Neuron (in vitro differentiated cells): Measurements from ENCODE around the gene MYOG.

ENCODE experiments used
- H2AFZ ChIP-seq: one replicate; pipeline ENCODE4 v1.6.1; 2013; ENCODE audit warnings: low read depth, mild to moderate bottlenecking, inconsistent platforms, low read length, moderate library complexity
- H3K27me3 ChIP-seq: one replicate; pipeline ENCODE4 v1.6.1; 2013; ENCODE audit warnings: low read length; ENCODE audit not compliant: insufficient read depth
- H3K36me3 ChIP-seq: one replicate; pipeline ENCODE4 v1.6.1; 2013; ENCODE audit warnings: low read length; ENCODE audit not compliant: insufficient read depth
- H3K4me1 ChIP-seq: one replicate; pipeline ENCODE4 v1.6.1; 2013; ENCODE audit warnings: low read length; ENCODE audit not compliant: insufficient read depth
- H3K4me3 ChIP-seq: 2 replicates; pipeline ENCODE4 v1.5.1; 2013; ENCODE audit warnings: mild to moderate bottlenecking, low read length, moderate library complexity
- H3K9me3 ChIP-seq: one replicate; pipeline ENCODE4 v1.6.1; 2013; ENCODE audit warnings: low read length

MYOG gene

GRCh38 chr1:203039609-203040512 lies 46.0 kb downstream of the MYOG start:
- Histone ChIP-seq H3K27me3 (peaks cover 47% of the 10 kb centered on the region), H3K9me3 (no peaks in the 10 kb centered on the region), H3K4me3 (no peak overlapping the region), H3K4me1 (no peaks in the 10 kb centered on the region), H2AFZ (no peak overlapping the region), H3K36me3 (no peaks in the 10 kb centered on the region)

GRCh38 chr1:203038891-203039608 lies 46.8 kb downstream of the MYOG start:
- Histone ChIP-seq H3K27me3 (peaks cover 48% of the 10 kb centered on the region), H3K36me3 (no peaks in the 10 kb centered on the region), H3K4me3 (no peak overlapping the region), H3K4me1 (no peaks in the 10 kb centered on the region), H2AFZ (no peak overlapping the region), H3K9me3 (no peaks in the 10 kb centered on the region)

GRCh38 chr1:203038217-203038741 lies 47.5 kb downstream of the MYOG start:
- Histone ChIP-seq H3K4me1 (no peaks in the 10 kb centered on the region), H3K36me3 (no peaks in the 10 kb centered on the region), H3K9me3 (no peaks in the 10 kb centered on the region), H2AFZ (no peak overlapping the region), H3K27me3 (peaks cover 50% of the 10 kb centered on the region), H3K4me3 (no peak overlapping the region)

- H3K27me3 ChIP-seq: peaks cover 47% of the 10 kb centered on the region
- H3K4me1 ChIP-seq: no peaks in the 10 kb centered on the region
- no peaks in the 10 kb centered on the region for H3K36me3 ChIP-seq
- no peaks in the 10 kb centered on the region for H3K9me3 ChIP-seq
- H2AFZ ChIP-seq: no peak overlapping the region
- no peak overlapping the region for H3K4me3 ChIP-seq
Observed at GRCh38 chr1:203037509-203038190, 48.2 kb downstream of the MYOG start.

GRCh38 chr1:203036537-203036936 lies 49.3 kb downstream of the MYOG start:
- Histone ChIP-seq H3K4me3 (no peak overlapping the region), H3K4me1 (no peaks in the 10 kb centered on the region), H2AFZ (no peak overlapping the region), H3K36me3 (no peaks in the 10 kb centered on the region), H3K27me3 (peaks cover 48% of the 10 kb centered on the region), H3K9me3 (no peaks in the 10 kb centered on the region)

GRCh38 chr1:203036135-203036534 lies 49.7 kb downstream of the MYOG start:
- H3K4me3 ChIP-seq: no peak overlapping the region
- H3K27me3 ChIP-seq: peaks cover 45% of the 10 kb centered on the region
- H3K4me1 ChIP-seq: no peaks in the 10 kb centered on the region
- no peak overlapping the region for H2AFZ ChIP-seq
- no peaks in the 10 kb centered on the region for H3K36me3 ChIP-seq
- no peaks in the 10 kb centered on the region for H3K9me3 ChIP-seq

GRCh38 chr1:203035111-203036000 lies 50.5 kb downstream of the MYOG start:
- no peaks in the 10 kb centered on the region for H3K4me1 ChIP-seq

GRCh38 chr1:203034422-203035110 lies 51.2 kb downstream of the MYOG start:
- peaks cover 52% of the 10 kb centered on the region for H3K27me3 ChIP-seq
- no peaks in the 10 kb centered on the region for H3K36me3 ChIP-seq
- H3K9me3 ChIP-seq: no peaks in the 10 kb centered on the region
- H3K4me1 ChIP-seq: no peaks in the 10 kb centered on the region
- no peak overlapping the region for H2AFZ ChIP-seq
- H3K4me3 ChIP-seq: no peak overlapping the region

More at GRCh38 chr1:203035111-203036000, 50.5 kb downstream of the MYOG start:
- no peak overlapping the region for H3K4me3 ChIP-seq
- no peaks in the 10 kb centered on the region for H3K9me3 ChIP-seq
- H3K27me3 ChIP-seq: peaks cover 48% of the 10 kb centered on the region
- H3K36me3 ChIP-seq: no peaks in the 10 kb centered on the region
- H2AFZ ChIP-seq: no peak overlapping the region

- Histone ChIP-seq H3K9me3 (no peaks in the 10 kb centered on the region), H3K4me1 (no peaks in the 10 kb centered on the region), H3K27me3 (peaks cover 56% of the 10 kb centered on the region), H3K4me3 (no peak overlapping the region), H3K36me3 (no peaks in the 10 kb centered on the region), H2AFZ (no peak overlapping the region)
Observed at GRCh38 chr1:203033917-203034316, 51.9 kb downstream of the MYOG start.

GRCh38 chr1:203033287-203033686 lies 52.5 kb downstream of the MYOG start:
- Histone ChIP-seq H3K9me3 (no peaks in the 10 kb centered on the region), H3K4me3 (no peak overlapping the region), H2AFZ (no peak overlapping the region), H3K36me3 (no peaks in the 10 kb centered on the region), H3K4me1 (no peaks in the 10 kb centered on the region), H3K27me3 (peaks cover 60% of the 10 kb centered on the region)
